Fibroblast of skin of left quadriceps (primary cell): ENCODE results near the gene RGS6.

Experiments used
- DNase-seq, 2 experiments: peaks; one replicate each; pipeline ENCODE4 v3.0.0-alpha.2; 2013; ENCODE audit warnings: low read depth in 2 of 2

The RGS6 gene

GRCh38 chr14:72155379-72155993, 223.3 kb downstream of the RGS6 start:
- no peak for DNase-seq

GRCh38 chr14:72164420-72165228, 232.4 kb downstream of the RGS6 start:
- no peak for DNase-seq

- no peak for DNase-seq
These were observed 233.0 kb downstream of the RGS6 start for GRCh38 chr14:72165229-72165698.

GRCh38 chr14:72169521-72169920, 237.3 kb downstream of the RGS6 start:
- no peak for DNase-seq

- no peak for DNase-seq
These were observed 239.8 kb downstream of the RGS6 start for GRCh38 chr14:72172049-72172448.

- no peak for DNase-seq
These were observed 240.4 kb downstream of the RGS6 start for GRCh38 chr14:72172597-72172996.

GRCh38 chr14:72173038-72173720, 240.9 kb downstream of the RGS6 start:
- no peak for DNase-seq

- DNase-seq: no peak
These were observed 245.0 kb downstream of the RGS6 start for GRCh38 chr14:72177251-72177650.

GRCh38 chr14:72178517-72178916, 246.3 kb downstream of the RGS6 start:
- no peak for DNase-seq

GRCh38 chr14:72182708-72183432, 250.6 kb downstream of the RGS6 start:
- no peak for DNase-seq

- no peak for DNase-seq
These were observed 251.4 kb downstream of the RGS6 start for GRCh38 chr14:72183631-72184030.

GRCh38 chr14:72186523-72186922, 254.3 kb downstream of the RGS6 start:
- no peak for DNase-seq

GRCh38 chr14:72196237-72197015, 264.2 kb downstream of the RGS6 start:
- no peak for DNase-seq

- no peak for DNase-seq
These were observed 269.4 kb downstream of the RGS6 start for GRCh38 chr14:72201645-72202044.

GRCh38 chr14:72213424-72213823, 281.2 kb downstream of the RGS6 start:
- no peak for DNase-seq

- DNase-seq: no peak
These were observed 282.9 kb downstream of the RGS6 start for GRCh38 chr14:72215080-72215479.

GRCh38 chr14:72217135-72217534, 284.9 kb downstream of the RGS6 start:
- DNase-seq: no peak

- no peak for DNase-seq
These were observed 289.8 kb downstream of the RGS6 start for GRCh38 chr14:72222046-72222445.

- DNase-seq: no peak
These were observed 304.4 kb downstream of the RGS6 start for GRCh38 chr14:72236629-72237028.

- no peak for DNase-seq
These were observed 305.8 kb downstream of the RGS6 start for GRCh38 chr14:72237722-72238666.
